ENCODE results near the gene CATSPER3.

The CATSPER3 gene

GRCh38 chr5:135028791-135029476 lies 61.2 kb downstream of the CATSPER3 start:
- Histone ChIP-seq H3K4me3 (ENCODE audit: low read length) (no peak overlapping the region), H3K4me1 (ENCODE audit: control insufficient read depth, insufficient read depth, low read length) (peaks cover 16% of the 10 kb centered on the region), H3K9me3 (ENCODE audit: control insufficient read depth, low read length) (no peaks in the 10 kb centered on the region), H3K27me3 (ENCODE audit: control insufficient read depth, insufficient read depth, low read length) (peaks cover 32% of the 10 kb centered on the region), H3K36me3 (ENCODE audit: control insufficient read depth, insufficient read depth, low read length) (no peaks in the 10 kb centered on the region), H3K9ac (ENCODE audit: low read length) (peak overlapping the region; percentile 77)

GRCh38 chr5:135029477-135030122 lies 61.9 kb downstream of the CATSPER3 start:
- H3K4me1 ChIP-seq (ENCODE audit: control insufficient read depth, insufficient read depth, low read length), result peaks cover 19% of the 10 kb centered on the region
- peaks cover 34% of the 10 kb centered on the region for H3K27me3 ChIP-seq (ENCODE audit: control insufficient read depth, insufficient read depth, low read length)
- no peaks in the 10 kb centered on the region for H3K9me3 ChIP-seq (ENCODE audit: control insufficient read depth, low read length)
- H3K9ac ChIP-seq (ENCODE audit: low read length), result peak overlapping the region; percentile 77
- no peaks in the 10 kb centered on the region for H3K36me3 ChIP-seq (ENCODE audit: control insufficient read depth, insufficient read depth, low read length)
- no peak overlapping the region for H3K4me3 ChIP-seq (ENCODE audit: low read length)

- no peaks in the 10 kb centered on the region for H3K9me3 ChIP-seq (ENCODE audit: control insufficient read depth, low read length)
- peaks cover 21% of the 10 kb centered on the region for H3K4me1 ChIP-seq (ENCODE audit: control insufficient read depth, insufficient read depth, low read length)
- H3K9ac ChIP-seq (ENCODE audit: low read length), result peak overlapping the region; percentile 77
- peaks cover 41% of the 10 kb centered on the region for H3K27me3 ChIP-seq (ENCODE audit: control insufficient read depth, insufficient read depth, low read length)
- no peaks in the 10 kb centered on the region for H3K36me3 ChIP-seq (ENCODE audit: control insufficient read depth, insufficient read depth, low read length)
- H3K4me3 ChIP-seq (ENCODE audit: low read length), result peak overlapping the region; percentile 25
Measured at GRCh38 chr5:135030123-135030955, 62.6 kb downstream of the CATSPER3 start.

- Histone ChIP-seq H3K36me3 (ENCODE audit: control insufficient read depth, insufficient read depth, low read length) (no peaks in the 10 kb centered on the region), H3K4me3 (ENCODE audit: low read length) (peak overlapping the region; percentile 25), H3K27me3 (ENCODE audit: control insufficient read depth, insufficient read depth, low read length) (peaks cover 44% of the 10 kb centered on the region), H3K9me3 (ENCODE audit: control insufficient read depth, low read length) (no peaks in the 10 kb centered on the region), H3K9ac (ENCODE audit: low read length) (peak overlapping the region; percentile 77), H3K4me1 (ENCODE audit: control insufficient read depth, insufficient read depth, low read length) (peaks cover 15% of the 10 kb centered on the region)
Measured at GRCh38 chr5:135030956-135031812, 63.5 kb downstream of the CATSPER3 start.

GRCh38 chr5:135031813-135032694 lies 64.3 kb downstream of the CATSPER3 start:
- Histone ChIP-seq H3K27me3 (ENCODE audit: control insufficient read depth, insufficient read depth, low read length) (peaks cover 52% of the 10 kb centered on the region), H3K4me1 (ENCODE audit: control insufficient read depth, insufficient read depth, low read length) (peaks cover 15% of the 10 kb centered on the region), H3K36me3 (ENCODE audit: control insufficient read depth, insufficient read depth, low read length) (no peaks in the 10 kb centered on the region), H3K4me3 (ENCODE audit: low read length) (peak overlapping the region; percentile 36), H3K9ac (ENCODE audit: low read length) (peak overlapping the region; percentile 77), H3K9me3 (ENCODE audit: control insufficient read depth, low read length) (no peaks in the 10 kb centered on the region)

- peak overlapping the region; percentile 61 for H3K9ac ChIP-seq (ENCODE audit: low read length)
- H3K36me3 ChIP-seq (ENCODE audit: control insufficient read depth, insufficient read depth, low read length), result no peaks in the 10 kb centered on the region
- H3K4me3 ChIP-seq (ENCODE audit: low read length), result peak overlapping the region; percentile 36
- no peaks in the 10 kb centered on the region for H3K9me3 ChIP-seq (ENCODE audit: control insufficient read depth, low read length)
- H3K27me3 ChIP-seq (ENCODE audit: control insufficient read depth, insufficient read depth, low read length), result peaks cover 58% of the 10 kb centered on the region
- H3K4me1 ChIP-seq (ENCODE audit: control insufficient read depth, insufficient read depth, low read length), result peaks cover 15% of the 10 kb centered on the region
Measured at GRCh38 chr5:135032695-135032998, 64.9 kb downstream of the CATSPER3 start.

- Histone ChIP-seq H3K9me3 (ENCODE audit: control insufficient read depth, low read length) (no peaks in the 10 kb centered on the region), H3K9ac (ENCODE audit: low read length) (peak overlapping the region; percentile 61), H3K27me3 (ENCODE audit: control insufficient read depth, insufficient read depth, low read length) (peaks cover 64% of the 10 kb centered on the region)
Measured at GRCh38 chr5:135032999-135033861, 65.5 kb downstream of the CATSPER3 start.

GRCh38 chr5:135033901-135034235 lies 66.2 kb downstream of the CATSPER3 start, which contains the start of gene PITX1:
TSS of gene PITX1 (minus strand) at chr5:135034228. CDS start at chr5:135033881, 347 bp downstream.
- H3K9ac ChIP-seq (ENCODE audit: low read length), result peak within 1 kb of the TSS; percentile 61

More at GRCh38 chr5:135032999-135033861, 65.5 kb downstream of the CATSPER3 start:
- Histone ChIP-seq H3K36me3 (ENCODE audit: control insufficient read depth, insufficient read depth, low read length) (no peaks in the 10 kb centered on the region), H3K4me3 (ENCODE audit: low read length) (peak overlapping the region; percentile 39), H3K4me1 (ENCODE audit: control insufficient read depth, insufficient read depth, low read length) (peaks cover 15% of the 10 kb centered on the region)

GRCh38 chr5:135034236-135034962 lies 66.7 kb downstream of the CATSPER3 start:
- no peak overlapping the region for H3K4me3 ChIP-seq (ENCODE audit: low read length)
- H3K4me1 ChIP-seq (ENCODE audit: control insufficient read depth, insufficient read depth, low read length), result peaks cover 25% of the 10 kb centered on the region
- no peaks in the 10 kb centered on the region for H3K36me3 ChIP-seq (ENCODE audit: control insufficient read depth, insufficient read depth, low read length)
- H3K9me3 ChIP-seq (ENCODE audit: control insufficient read depth, low read length), result no peaks in the 10 kb centered on the region
- peaks cover 69% of the 10 kb centered on the region for H3K27me3 ChIP-seq (ENCODE audit: control insufficient read depth, insufficient read depth, low read length)
- H3K9ac ChIP-seq (ENCODE audit: low read length), result peak overlapping the region; percentile 61

More at GRCh38 chr5:135033901-135034235, 66.2 kb downstream of the CATSPER3 start, which contains the start of gene PITX1:
- Histone ChIP-seq H3K27me3 (ENCODE audit: control insufficient read depth, insufficient read depth, low read length) (peaks cover 67% of the 10 kb centered on the region), H3K4me3 (ENCODE audit: low read length) (peak within 1 kb of the TSS; percentile 39), H3K9me3 (ENCODE audit: control insufficient read depth, low read length) (no peaks in the 10 kb centered on the region), H3K36me3 (ENCODE audit: control insufficient read depth, insufficient read depth, low read length) (no peaks in the 10 kb centered on the region), H3K4me1 (ENCODE audit: control insufficient read depth, insufficient read depth, low read length) (peaks cover 20% of the 10 kb centered on the region)

All from mucosa of stomach (tissue), 1 donor.